Endothelial cell (in vitro differentiated cells): ENCODE results near the gene DLL4. TPM values are rescaled to one million over a fixed set of nuclear protein-coding genes. Genes with fewer than 3 reads are reported as not detected.

Experiments
- DNase-seq: peaks from one replicate; pipeline ENCODE4 v3.0.0; 2021; ENCODE audit warnings: low spot score
- H3K27ac Mint-ChIP-seq: one replicate; pipeline ENCODE4 v1.8.0; 2021; ENCODE audit warnings: mixed read lengths, inconsistent platforms; ENCODE audit not compliant: unreplicated experiment
- H3K27me3 Mint-ChIP-seq: one replicate; pipeline ENCODE4 v1.8.0; 2021; ENCODE audit warnings: mild to moderate bottlenecking, moderate library complexity, mixed read lengths, inconsistent platforms; ENCODE audit not compliant: unreplicated experiment
- H3K36me3 Mint-ChIP-seq: one replicate; pipeline ENCODE4 v1.8.0; 2021; ENCODE audit warnings: mild to moderate bottlenecking, low read depth, mixed read lengths, inconsistent platforms; ENCODE audit not compliant: unreplicated experiment
- H3K4me1 Mint-ChIP-seq: one replicate; pipeline ENCODE4 v1.8.0; 2021; ENCODE audit warnings: mild to moderate bottlenecking, mixed read lengths, inconsistent platforms; ENCODE audit not compliant: unreplicated experiment
- H3K4me3 Mint-ChIP-seq: one replicate; pipeline ENCODE4 v1.8.0; 2021; ENCODE audit warnings: mild to moderate bottlenecking, mixed read lengths, inconsistent platforms; ENCODE audit not compliant: unreplicated experiment
- H3K9me3 Mint-ChIP-seq: one replicate; pipeline ENCODE4 v1.8.0; 2021; ENCODE audit warnings: mixed read lengths, inconsistent platforms; ENCODE audit not compliant: unreplicated experiment
- total RNA-seq: library from RNA; stranded (reverse); fragmentation: NEBNext Ultra II Directional; extraction: Animal tissue kit (Norgen Biotek cat#: 25700); gene quantifications from one replicate; pipeline ENCODE4 v1.2.1, GENCODE V29; 2021; ENCODE audit not compliant: unreplicated experiment
- TF ChIP-seq, protein P1 (sequence below): fragments of 200-600 bp; sonication (generic); IDR thresholded peaks from one replicate; pipeline ENCODE4 v1.5.0; 2021; ENCODE audit warnings: antibody characterized with exemption; ENCODE audit not compliant: unreplicated experiment

Gene DLL4
- total RNA-seq, 1 donor from 2014 or later = 257 TPM

DNA sequence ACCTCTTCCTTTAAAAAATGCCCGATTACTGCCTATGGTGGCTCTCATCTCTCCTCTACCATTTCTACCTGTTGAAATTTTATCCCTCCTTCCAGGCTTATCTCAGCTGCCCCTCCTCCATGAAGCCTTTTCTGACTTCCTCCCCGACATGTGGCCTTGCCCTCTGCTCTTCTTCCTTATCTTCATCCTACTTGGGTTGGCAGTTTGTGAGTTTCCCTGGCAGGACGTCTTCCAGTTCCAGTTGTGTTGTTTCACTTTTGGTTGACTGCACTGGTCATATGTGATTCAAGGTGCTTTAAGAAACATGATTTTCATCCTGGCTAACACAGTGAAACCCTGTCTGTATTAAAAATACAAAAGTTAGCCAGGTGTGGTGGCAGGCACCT, 4.4 kb downstream of the DLL4 start:
- Mint-ChIP-seq H3K36me3 (peaks cover 84% of the 10 kb centered on the region), H3K9me3 (no peaks in the 10 kb centered on the region), H3K4me1 (peaks cover 73% of the 10 kb centered on the region), H3K27ac (peak overlapping the region; percentile 25), H3K27me3 (peaks cover 40% of the 10 kb centered on the region), H3K4me3 (peak overlapping the region; percentile 97)
- TF ChIP-seq, protein P1, sequence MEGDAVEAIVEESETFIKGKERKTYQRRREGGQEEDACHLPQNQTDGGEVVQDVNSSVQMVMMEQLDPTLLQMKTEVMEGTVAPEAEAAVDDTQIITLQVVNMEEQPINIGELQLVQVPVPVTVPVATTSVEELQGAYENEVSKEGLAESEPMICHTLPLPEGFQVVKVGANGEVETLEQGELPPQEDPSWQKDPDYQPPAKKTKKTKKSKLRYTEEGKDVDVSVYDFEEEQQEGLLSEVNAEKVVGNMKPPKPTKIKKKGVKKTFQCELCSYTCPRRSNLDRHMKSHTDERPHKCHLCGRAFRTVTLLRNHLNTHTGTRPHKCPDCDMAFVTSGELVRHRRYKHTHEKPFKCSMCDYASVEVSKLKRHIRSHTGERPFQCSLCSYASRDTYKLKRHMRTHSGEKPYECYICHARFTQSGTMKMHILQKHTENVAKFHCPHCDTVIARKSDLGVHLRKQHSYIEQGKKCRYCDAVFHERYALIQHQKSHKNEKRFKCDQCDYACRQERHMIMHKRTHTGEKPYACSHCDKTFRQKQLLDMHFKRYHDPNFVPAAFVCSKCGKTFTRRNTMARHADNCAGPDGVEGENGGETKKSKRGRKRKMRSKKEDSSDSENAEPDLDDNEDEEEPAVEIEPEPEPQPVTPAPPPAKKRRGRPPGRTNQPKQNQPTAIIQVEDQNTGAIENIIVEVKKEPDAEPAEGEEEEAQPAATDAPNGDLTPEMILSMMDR = no peak
- DNase-seq = no peak

DNA sequence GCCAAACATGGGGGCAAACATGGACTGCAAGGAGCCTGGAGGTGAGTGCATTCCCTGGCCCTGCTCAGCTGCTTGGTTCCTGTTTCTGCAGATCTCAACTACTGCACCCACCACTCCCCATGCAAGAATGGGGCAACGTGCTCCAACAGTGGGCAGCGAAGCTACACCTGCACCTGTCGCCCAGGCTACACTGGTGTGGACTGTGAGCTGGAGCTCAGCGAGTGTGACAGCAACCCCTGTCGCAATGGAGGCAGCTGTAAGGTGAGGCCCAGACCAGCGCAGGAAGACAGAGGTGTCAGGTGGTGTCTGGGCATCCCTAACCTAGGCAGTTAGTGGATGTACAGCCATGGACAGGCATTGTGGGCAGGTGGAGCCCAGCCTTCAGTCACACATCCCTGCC, 5.3 kb downstream of the DLL4 start:
- DNase-seq = no peak
- Mint-ChIP-seq H3K4me3 (peak overlapping the region; percentile 97), H3K9me3 (no peaks in the 10 kb centered on the region), H3K4me1 (peaks cover 80% of the 10 kb centered on the region), H3K27me3 (peaks cover 41% of the 10 kb centered on the region), H3K27ac (no peak overlapping the region), H3K36me3 (peaks cover 87% of the 10 kb centered on the region)
- TF ChIP-seq, protein P1 = no peak

DNA sequence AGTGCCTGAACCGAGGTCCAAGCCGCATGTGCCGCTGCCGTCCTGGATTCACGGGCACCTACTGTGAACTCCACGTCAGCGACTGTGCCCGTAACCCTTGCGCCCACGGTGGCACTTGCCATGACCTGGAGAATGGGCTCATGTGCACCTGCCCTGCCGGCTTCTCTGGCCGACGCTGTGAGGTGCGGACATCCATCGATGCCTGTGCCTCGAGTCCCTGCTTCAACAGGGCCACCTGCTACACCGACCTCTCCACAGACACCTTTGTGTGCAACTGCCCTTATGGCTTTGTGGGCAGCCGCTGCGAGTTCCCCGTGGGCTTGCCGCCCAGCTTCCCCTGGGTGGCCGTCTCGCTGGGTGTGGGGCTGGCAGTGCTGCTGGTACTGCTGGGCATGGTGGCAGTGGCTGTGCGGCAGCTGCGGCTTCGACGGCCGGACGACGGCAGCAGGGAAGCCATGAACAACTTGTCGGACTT, 7.1 kb downstream of the DLL4 start:
- Mint-ChIP-seq H3K27ac (peak overlapping the region; percentile 5), H3K9me3 (no peaks in the 10 kb centered on the region), H3K36me3 (peaks cover 76% of the 10 kb centered on the region), H3K4me3 (peak overlapping the region; percentile 97), H3K27me3 (peaks cover 39% of the 10 kb centered on the region), H3K4me1 (peaks cover 80% of the 10 kb centered on the region)
- DNase-seq = no peak
- TF ChIP-seq, protein P1 = no peak

DNA sequence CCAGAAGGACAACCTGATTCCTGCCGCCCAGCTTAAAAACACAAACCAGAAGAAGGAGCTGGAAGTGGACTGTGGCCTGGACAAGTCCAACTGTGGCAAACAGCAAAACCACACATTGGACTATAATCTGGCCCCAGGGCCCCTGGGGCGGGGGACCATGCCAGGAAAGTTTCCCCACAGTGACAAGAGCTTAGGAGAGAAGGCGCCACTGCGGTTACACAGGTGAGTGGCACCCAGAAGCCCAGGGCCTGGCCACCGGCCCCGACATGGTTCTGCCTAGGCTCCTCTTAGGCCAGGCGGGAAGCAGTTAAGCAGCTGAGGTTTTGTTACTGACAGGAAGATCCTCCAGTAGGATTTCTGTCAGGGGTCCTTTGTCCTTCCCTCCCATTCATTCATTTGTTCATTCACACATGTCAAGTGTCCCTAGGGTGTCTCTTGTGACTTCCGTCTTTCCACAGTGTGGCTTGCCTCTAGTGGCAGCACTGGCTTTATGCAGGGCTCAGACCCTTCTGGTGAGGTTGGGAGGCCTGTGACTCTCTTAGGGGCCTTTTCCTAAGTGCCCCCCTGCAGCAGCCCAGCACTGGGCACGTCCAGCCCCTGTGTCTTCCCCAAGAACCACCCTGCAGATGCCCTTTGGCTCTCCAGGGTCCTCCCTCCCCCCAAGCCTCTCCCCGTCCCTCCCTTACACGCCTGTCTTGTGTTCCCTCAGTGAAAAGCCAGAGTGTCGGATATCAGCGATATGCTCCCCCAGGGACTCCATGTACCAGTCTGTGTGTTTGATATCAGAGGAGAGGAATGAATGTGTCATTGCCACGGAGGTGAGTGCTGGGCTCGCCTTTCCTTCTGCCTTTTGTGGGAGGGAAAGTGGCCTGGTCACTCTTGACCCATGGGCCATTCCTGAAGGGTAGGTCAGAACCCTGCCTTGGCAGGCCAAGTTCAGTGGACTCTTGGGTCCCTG, 7.8 kb downstream of the DLL4 start:
- no peak for DNase-seq
- H3K4me1 Mint-ChIP-seq = peaks cover 76% of the 10 kb centered on the region
- H3K27ac Mint-ChIP-seq = peak overlapping the region; percentile 53

More for the DNA sequence above, 7.8 kb downstream of the DLL4 start:
- Mint-ChIP-seq H3K36me3 (peaks cover 69% of the 10 kb centered on the region), H3K9me3 (no peaks in the 10 kb centered on the region), H3K4me3 (peak overlapping the region; percentile 97), H3K27me3 (peaks cover 34% of the 10 kb centered on the region)
- TF ChIP-seq, protein P1 = no peak
